H1 (cell line): ENCODE results near the gene TTC13. TPM values are rescaled to one million over a fixed set of nuclear protein-coding genes. Genes with fewer than 3 reads are reported as not detected.

Source experiments
- CTCF ChIA-PET: fragments of 300-600 bp; sonication (Branson Sonifier 250); formaldehyde crosslinking; loops from one replicate; lab custom pipeline; 2021; ENCODE audit not compliant: partially characterized antibody; lab: Charles Lee
- POLR2A ChIA-PET: fragments of 300-600 bp; sonication (Branson Sonifier 250); formaldehyde crosslinking; loops from one replicate; lab custom pipeline; 2021; ENCODE audit warnings: inconsistent platforms; ENCODE audit not compliant: partially characterized antibody; lab: Charles Lee
- DNase-seq, 2 experiments: peaks; one replicate each; pipeline versions ENCODE4 v3.0.0 to v3.0.0-alpha.2; 2010 to 2022; ENCODE audit warnings: low spot score in 2 of 2, low read depth in 1 of 2, mixed read lengths in 1 of 2
- FAIRE-seq: peaks from 2 replicates; lab custom pipeline; 2011; peaks lifted over from hg19 to GRCh38; lab: Jason Lieb, UNC
- H2AFZ ChIP-seq: 2 replicates; pipeline ENCODE4 v1.8.1; 2012; ENCODE audit warnings: low read length, inconsistent platforms
- H2AK5ac ChIP-seq: 2 replicates; pipeline ENCODE4 v1.6.1; 2013; ENCODE audit warnings: low read depth, low read length
- H2BK120ac ChIP-seq: replicated peaks from 2 replicates; pipeline ENCODE3; 2013; ENCODE audit warnings: low read depth, low read length, inconsistent platforms
- H2BK12ac ChIP-seq: 2 replicates; pipeline ENCODE4 v1.6.1; 2013; ENCODE audit warnings: low read depth, low read length
- H2BK15ac ChIP-seq: 2 replicates; pipeline ENCODE4 v1.6.1; 2013; ENCODE audit warnings: low read length
- H2BK20ac ChIP-seq: 2 replicates; pipeline ENCODE4 v1.6.1; 2013; ENCODE audit warnings: low read length
- H2BK5ac ChIP-seq: 2 replicates; pipeline ENCODE4 v1.6.1; 2013; ENCODE audit warnings: low read depth, low read length
- H3K14ac ChIP-seq: 2 replicates; pipeline ENCODE4 v1.6.1; 2013; ENCODE audit warnings: inconsistent platforms; ENCODE audit not compliant: insufficient read length
- H3K18ac ChIP-seq: 2 replicates; pipeline ENCODE4 v1.6.1; 2013; ENCODE audit warnings: low read length; ENCODE audit errors: extremely low read depth
- H3K23ac ChIP-seq: 2 replicates; pipeline ENCODE4 v1.6.1; 2013; ENCODE audit warnings: inconsistent platforms; ENCODE audit not compliant: insufficient read length
- H3K23me2 ChIP-seq: 2 replicates; pipeline ENCODE4 v1.6.1; 2013; ENCODE audit warnings: low read depth, low read length
- H3K27ac ChIP-seq: 2 replicates; pipeline ENCODE4 v1.6.1; 2011; ENCODE audit warnings: low read depth, low read length, inconsistent platforms
- H3K27me3 ChIP-seq, 4 experiments: replicated peaks in 1 of 4; 1 replicate in 1 of 4; 2 replicates in 3 of 4; pipeline versions ENCODE4 v1.6.1 to v1.8.1; 2011 to 2013; ENCODE audit warnings: low read length in 3 of 4, mild to moderate bottlenecking in 3 of 4, inconsistent platforms in 2 of 4, mixed read lengths in 2 of 4, moderate library complexity in 1 of 4; ENCODE audit not compliant: control insufficient read depth in 3 of 4, insufficient read depth in 3 of 4; ENCODE audit errors: extremely low read depth in 1 of 4
- H3K36me3 ChIP-seq, 4 experiments: 2 replicates each; pipeline versions ENCODE4 v1.6.1 to v1.8.1; 2011 to 2013; ENCODE audit warnings: mild to moderate bottlenecking in 4 of 4, low read length in 3 of 4, moderate library complexity in 2 of 4, control low read depth in 1 of 4, inconsistent platforms in 1 of 4; ENCODE audit not compliant: insufficient read depth in 4 of 4, control insufficient read depth in 2 of 4
- H3K4ac ChIP-seq: replicated peaks from 2 replicates; pipeline ENCODE3; 2013; ENCODE audit warnings: low read length, low read depth, mixed read lengths, inconsistent platforms; ENCODE audit not compliant: insufficient read length
- H3K4me1 ChIP-seq, 4 experiments: replicated peaks in 1 of 4; 1 replicate in 1 of 4; 2 replicates in 3 of 4; pipeline versions ENCODE4 v1.6.1 to v1.8.1; 2011 to 2013; ENCODE audit warnings: low read length in 3 of 4, inconsistent platforms in 2 of 4, mixed read lengths in 1 of 4; ENCODE audit not compliant: insufficient read depth in 4 of 4, control insufficient read depth in 3 of 4
- H3K4me2 ChIP-seq, 2 experiments: 2 replicates each; pipeline versions ENCODE4 v1.6.1 to v1.8.1; 2011 to 2013; ENCODE audit warnings: low read depth in 2 of 2, low read length in 2 of 2, control low read depth in 1 of 2, inconsistent platforms in 1 of 2, mild to moderate bottlenecking in 1 of 2; ENCODE audit not compliant: insufficient read depth in 1 of 2
- H3K4me3 ChIP-seq, 4 experiments: fragments of 200-600, 300-600 bp in 1 of 4; sonication (generic), shearing (Covaris generic), sonication (Bioruptor Twin) in 1 of 4; 2 replicates each; pipeline versions ENCODE4 v1.5.1 to v1.8.1; 2011 to 2016; ENCODE audit warnings: low read length in 4 of 4, low read depth in 3 of 4, control low read depth in 2 of 4, inconsistent platforms in 2 of 4, mild to moderate bottlenecking in 2 of 4, mixed read lengths in 1 of 4, moderate library complexity in 1 of 4; ENCODE audit not compliant: insufficient read depth in 2 of 4; ENCODE audit errors: extremely low read depth in 1 of 4
- H3K56ac ChIP-seq: replicated peaks from 2 replicates; pipeline ENCODE3; 2013; ENCODE audit warnings: low read depth, mild to moderate bottlenecking, mixed read lengths, low read length, inconsistent platforms; ENCODE audit not compliant: insufficient read length
- H3K79me1 ChIP-seq: 2 replicates; pipeline ENCODE4 v1.6.1; 2013; ENCODE audit warnings: low read depth, low read length, control low read depth
- H3K79me2 ChIP-seq, 2 experiments: 2 replicates each; pipeline versions ENCODE4 v1.6.1 to v1.8.1; 2012 to 2013; ENCODE audit warnings: low read length in 2 of 2, mild to moderate bottlenecking in 2 of 2, inconsistent platforms in 1 of 2; ENCODE audit not compliant: insufficient read depth in 2 of 2, control insufficient read depth in 1 of 2
- H3K9ac ChIP-seq, 4 experiments: replicated peaks in 1 of 4; 1 replicate in 1 of 4; 2 replicates in 3 of 4; pipeline versions ENCODE4 v1.6.1 to v1.8.1; 2011 to 2013; ENCODE audit warnings: low read depth in 3 of 4, low read length in 3 of 4, control low read depth in 2 of 4, mild to moderate bottlenecking in 2 of 4, moderate library complexity in 2 of 4, inconsistent platforms in 1 of 4; ENCODE audit errors: extremely low read depth in 1 of 4
- H3K9me3 ChIP-seq, 2 experiments: 2 replicates each; pipeline versions ENCODE4 v1.6.1 to v1.8.1; 2012 to 2013; ENCODE audit warnings: mild to moderate bottlenecking in 2 of 2, moderate library complexity in 2 of 2, control low read depth in 1 of 2, inconsistent platforms in 1 of 2, low read depth in 1 of 2, low read length in 1 of 2, mixed read lengths in 1 of 2; ENCODE audit not compliant: insufficient read depth in 2 of 2
- H4K20me1 ChIP-seq, 2 experiments: replicated peaks in 1 of 2; 2 replicates each; pipeline versions ENCODE3 to v1.8.1; 2011 to 2013; ENCODE audit warnings: inconsistent platforms in 2 of 2, low read length in 2 of 2, mild to moderate bottlenecking in 1 of 2; ENCODE audit not compliant: insufficient read depth in 2 of 2, control insufficient read depth in 1 of 2
- H4K5ac ChIP-seq: 2 replicates; pipeline ENCODE4 v1.6.1; 2013; ENCODE audit warnings: low read length, low read depth, mixed read lengths, inconsistent platforms; ENCODE audit not compliant: insufficient read length
- H4K8ac ChIP-seq: 2 replicates; pipeline ENCODE4 v1.8.0; 2013; ENCODE audit warnings: mild to moderate bottlenecking, moderate library complexity, low read length, inconsistent platforms; ENCODE audit not compliant: insufficient read depth; ENCODE audit errors: extremely low read depth
- H4K91ac ChIP-seq: replicated peaks from 2 replicates; pipeline ENCODE3; 2013; ENCODE audit warnings: low read length, mixed read lengths, inconsistent platforms; ENCODE audit not compliant: insufficient read length
- BRCA1 ChIP-seq: IDR thresholded peaks from 2 replicates; pipeline ENCODE4 v1.6.1; 2012; ENCODE audit warnings: low read depth, low read length, improper control_type of control experiment
- EGR1 ChIP-seq: IDR thresholded peaks from 2 replicates; pipeline ENCODE4 v1.6.1; 2011; ENCODE audit warnings: low read depth, low read length, borderline replicate concordance
- HDAC2 ChIP-seq, 2 experiments: fragments of 300-600 bp in 1 of 2; sonication (generic) in 1 of 2; IDR thresholded peaks; 2 replicates each; pipeline ENCODE4 v1.6.1; 2011 to 2012; ENCODE audit warnings: low read depth in 2 of 2, low read length in 2 of 2, mild to moderate bottlenecking in 2 of 2, moderate library complexity in 2 of 2, borderline replicate concordance in 1 of 2, inconsistent platforms in 1 of 2
- HDAC6 ChIP-seq: IDR thresholded peaks from one replicate; pipeline ENCODE4 v1.7.1; 2012; ENCODE audit warnings: low read depth, mild to moderate bottlenecking, inconsistent platforms, low read length, moderate library complexity
- KDM4A ChIP-seq: IDR thresholded peaks from one replicate; pipeline ENCODE4 v1.7.1; 2012; ENCODE audit warnings: low read depth, mild to moderate bottlenecking, moderate library complexity, low read length, inconsistent platforms; ENCODE audit not compliant: severe bottlenecking
- NANOG ChIP-seq: IDR thresholded peaks from 2 replicates; pipeline ENCODE4 v1.6.1; 2011; ENCODE audit warnings: low read length, low read depth, mild to moderate bottlenecking, inconsistent platforms; ENCODE audit not compliant: insufficient read depth, poor library complexity, severe bottlenecking
- PHF8 ChIP-seq: fragments of 200-600 bp; sonication (generic); conservative IDR thresholded peaks from 2 replicates; pipeline ENCODE4 v1.7.1; 2012; ENCODE audit warnings: low read depth, mild to moderate bottlenecking, inconsistent platforms, low read length, moderate library complexity
- RAD21 ChIP-seq, 2 experiments: IDR thresholded peaks in 1 of 2; conservative IDR thresholded peaks in 1 of 2; 2 replicates each; pipeline ENCODE4 v1.6.1; 2011; ENCODE audit warnings: low read depth in 2 of 2, low read length in 2 of 2, improper control_type of control experiment in 1 of 2, inconsistent platforms in 1 of 2, mild to moderate bottlenecking in 1 of 2, moderate library complexity in 1 of 2
- SP2 ChIP-seq: IDR thresholded peaks from 2 replicates; pipeline ENCODE4 v1.6.1; 2012; ENCODE audit warnings: mild to moderate bottlenecking, low read length, inconsistent platforms
- TEAD4 ChIP-seq: IDR thresholded peaks from 2 replicates; pipeline ENCODE4 v1.6.1; 2012; ENCODE audit warnings: low read depth, low read length, inconsistent platforms, mixed read lengths
- WGBS, 2 experiments: shearing (Covaris generic) in 1 of 2; methylation state at CpG; one replicate each; pipeline versions ENCODE4 v1.1.6 to v1.1.7; 2013 to 2015; ENCODE audit warnings: low lambda C conversion rate in 2 of 2, mixed read lengths in 2 of 2, inconsistent platforms in 1 of 2, low coverage in 1 of 2, missing lambda C conversion rate in 1 of 2; ENCODE audit not compliant: insufficient replicate concordance in 2 of 2, insufficient coverage in 1 of 2, insufficient read length in 1 of 2; ENCODE audit errors: extremely low coverage in 1 of 2, missing lambda C conversion rate in 1 of 2; 5-methylcytosine and 5-hydroxymethylcytosine counted together
- polyA plus RNA-seq, 7 experiments: library from polyadenylated mRNA; depleted of rRNA in 3 of 7; stranded (reverse) in 5 of 7; unstranded in 2 of 7; fragments of >200 nt in 5 of 7; fragments of 200-250 nt in 2 of 7; gene quantifications; 1 replicate in 5 of 7; 2 replicates in 1 of 7; 4 replicates in 1 of 7; pipeline versions ENCODE4 v1.2.1 to v1.2.3, GENCODE V29; 2011 to 2013; ENCODE audit warnings: missing spikeins in 2 of 7, mixed read lengths in 2 of 7
- total RNA-seq: library from RNA; stranded (reverse); fragmentation: NEBNext Ultra II Directional; extraction: Animal tissue kit (Norgen Biotek cat#: 25700); gene quantifications from 2 replicates; pipeline ENCODE4 v1.2.1, GENCODE V29; 2021

The TTC13 gene
- total and polyA plus RNA-seq, 2 of the 8 experiments (the other 6 are each of a cell fraction or from before 2014, with no cell fraction given), result 3.1 to 7.1 TPM

DNA sequence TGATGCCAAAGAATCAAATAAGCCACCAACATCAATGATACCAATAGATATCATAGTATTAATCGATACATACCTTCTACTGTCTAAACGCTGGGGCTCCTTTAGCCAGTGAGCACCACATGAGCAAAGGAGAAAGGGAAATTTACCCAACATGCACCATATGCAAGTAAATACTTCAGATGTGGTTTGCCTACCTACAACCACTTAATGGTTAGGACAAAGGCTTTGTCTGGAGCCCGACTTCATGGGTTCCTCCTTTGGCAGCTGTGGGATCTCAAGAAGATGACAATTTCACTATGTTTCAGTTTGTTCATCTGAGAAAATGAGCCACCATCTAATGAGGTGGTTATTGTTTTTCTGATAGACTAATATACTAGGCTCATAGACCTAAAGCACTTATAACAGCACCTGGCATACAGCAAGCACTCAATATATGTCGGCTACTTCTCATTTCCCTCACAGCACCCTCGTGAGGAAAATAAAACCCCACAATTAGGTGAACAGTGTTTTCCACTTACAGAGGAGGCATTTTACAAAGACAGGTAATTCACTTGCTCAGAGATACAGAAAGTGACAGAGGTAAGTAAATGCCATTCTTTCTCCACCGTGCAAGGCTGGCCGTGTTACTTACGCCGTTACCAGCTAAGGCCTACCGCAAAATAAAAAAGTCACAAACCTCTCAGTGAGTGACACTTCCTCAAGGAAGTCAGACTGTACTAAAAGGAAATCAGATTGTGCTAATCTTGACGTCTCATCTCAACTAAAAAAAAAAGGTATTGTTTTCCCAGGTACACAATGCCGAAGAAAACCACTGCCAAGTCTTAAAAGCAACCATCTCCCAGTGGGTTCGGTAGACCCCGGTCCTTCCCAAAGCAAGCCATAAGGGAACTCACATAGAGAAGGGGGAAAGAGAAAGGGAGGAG, 1.6 kb downstream of the TTC13 start:
- H4K20me1 ChIP-seq, result peaks cover 6 to 20% of the 10 kb centered on the region in 2 experiments
- DNase-seq, result no peak
- H3K36me3 ChIP-seq, result no peaks in the 10 kb centered on the region; a peak in 1 of 8 replicates
- H3K4me2 ChIP-seq, result peak overlapping the region; percentile 64 to 80; a peak in 3 of 4 replicates
- no peak overlapping the region for H3K4ac ChIP-seq
- H3K79me1 ChIP-seq, result no peaks in the 10 kb centered on the region
- no peak overlapping the region for H3K27ac ChIP-seq
- no peak overlapping the region for H3K14ac ChIP-seq
- H3K23me2 ChIP-seq, result peaks cover 6% of the 10 kb centered on the region
- no peak overlapping the region for H2BK15ac ChIP-seq
- H3K56ac ChIP-seq, result no peak overlapping the region
- no peak overlapping the region for H4K5ac ChIP-seq
- no peak overlapping the region for H2BK20ac ChIP-seq
- peak overlapping the region in 2 of 4 experiments; percentile 50 to 93; a peak in 2 of 8 replicates for H3K4me3 ChIP-seq
- H3K4me1 ChIP-seq, result peaks cover 0 to 5% (median 2%) of the 10 kb centered on the region in 4 experiments; a peak in 3 of 7 replicates
- no peak overlapping the region for H4K8ac ChIP-seq
- H3K27me3 ChIP-seq, result peaks cover 0 to 25% (median 8%) of the 10 kb centered on the region in 4 experiments; a peak in 5 of 7 replicates
- no peaks in the 10 kb centered on the region; a peak in 1 of 4 replicates for H3K79me2 ChIP-seq
- no peak overlapping the region for H2BK12ac ChIP-seq
- WGBS, 2 experiments, result 87% methylated on average over 14 of the region's 14 CpGs; no CpG with 5 or more reads in 1 of the 2 experiments
- H2AK5ac ChIP-seq, result no peak overlapping the region
- no peaks in the 10 kb centered on the region for H3K9me3 ChIP-seq
- no peak overlapping the region for H3K18ac ChIP-seq
- no peak overlapping the region for H2BK120ac ChIP-seq
- H2BK5ac ChIP-seq, result no peak overlapping the region
- H3K9ac ChIP-seq, result no peak overlapping the region
- no peak overlapping the region for H3K23ac ChIP-seq
- POLR2A ChIA-PET, result interaction anchor here (0.7 to 1.3 kb wide), 2 partner anchors 8 to 186 kb away, joined by 3 to 9 read pairs; no protein-coding TSS in a partner anchor
- no peak overlapping the region for H4K91ac ChIP-seq
- CTCF ChIA-PET, result interaction anchor here (0.7 to 1.5 kb wide), 5 partner anchors 38 to 234 kb away, joined by 3 to 4 read pairs (median 3); no protein-coding TSS in a partner anchor
- H2AFZ ChIP-seq, result no peak overlapping the region
- FAIRE-seq, result no peak
- TF ChIP-seq RAD21 (IDR thresholded peaks at IDR 0.05 in 1 of 2, conservative IDR thresholded peaks at IDR 0.05 in 1 of 2; ENCODE audit: low read depth in 2 of 2, low read length in 2 of 2) (no peak), SP2 (no peak), BRCA1 (no peak), KDM4A (no peak), PHF8 (no peak), HDAC2 (IDR thresholded peaks at IDR 0.05; ENCODE audit: borderline replicate concordance in 1 of 2, low read depth in 2 of 2, low read length in 2 of 2) (no peak), NANOG (no peak), HDAC6 (no peak), EGR1 (no peak), TEAD4 (no peak)
